Activated CD4-positive, CD25-positive, alpha-beta regulatory T cell (primary cell): ENCODE data around the gene MAVS.

Experiments used
- DNase-seq, 4 experiments: peaks; one replicate each; lab custom pipeline; 2025; lab: John Stamatoyannopoulos, UW

MAVS gene

GRCh38 chr20:3846740-3847428 lies at the start of gene MAVS:
Gene MAVS, plus strand, starts transcription at chr20:3846834. Its CDS starts 7,791 bp downstream, at chr20:3854625.
- DNase-seq, result peak; percentile 67 to 77 (median 73)

GRCh38 chr20:3797226-3797545 lies 49.4 kb upstream of the MAVS start:
- DNase-seq, result no peak

GRCh38 chr20:3797592-3798372 lies 48.9 kb upstream of the MAVS start:
- no peak for DNase-seq

- no peak for DNase-seq
Measured at GRCh38 chr20:3798373-3798768, 48.3 kb upstream of the MAVS start.

- no peak for DNase-seq
Measured at GRCh38 chr20:3798908-3799248, 47.8 kb upstream of the MAVS start.

- DNase-seq, result no peak
Measured at GRCh38 chr20:3800256-3800877, 46.3 kb upstream of the MAVS start.

GRCh38 chr20:3800878-3801260 lies 45.8 kb upstream of the MAVS start:
- no peak for DNase-seq

GRCh38 chr20:3801299-3801698 lies 45.3 kb upstream of the MAVS start:
- no peak for DNase-seq

GRCh38 chr20:3801846-3802245 lies 44.8 kb upstream of the MAVS start:
- no peak for DNase-seq

- DNase-seq, result no peak
Measured at GRCh38 chr20:3802524-3803239, 44.0 kb upstream of the MAVS start.

GRCh38 chr20:3803289-3803688 lies 43.3 kb upstream of the MAVS start:
- DNase-seq, result no peak

- DNase-seq, result no peak
Measured at GRCh38 chr20:3803854-3804253, 42.8 kb upstream of the MAVS start.

GRCh38 chr20:3804254-3804751 lies 42.3 kb upstream of the MAVS start:
- no peak for DNase-seq

GRCh38 chr20:3804781-3805180 lies 41.9 kb upstream of the MAVS start:
- DNase-seq, result no peak

- no peak for DNase-seq
Measured at GRCh38 chr20:3808544-3808943, 38.1 kb upstream of the MAVS start.

GRCh38 chr20:3811467-3812258 lies 35.0 kb upstream of the MAVS start:
- DNase-seq, result peak; percentile 69 to 94 (median 82)

GRCh38 chr20:3812259-3812681 lies 34.4 kb upstream of the MAVS start:
- no peak for DNase-seq

GRCh38 chr20:3812975-3813847 lies 33.4 kb upstream of the MAVS start:
- no peak for DNase-seq

- no peak for DNase-seq
Measured at GRCh38 chr20:3813848-3814581, 32.6 kb upstream of the MAVS start.

- no peak for DNase-seq
Measured at GRCh38 chr20:3814928-3815495, 31.6 kb upstream of the MAVS start.
